ENCODE measurements around the gene AMFR.
"Not testable (repeated sequence)": the region's sequence is repeated elsewhere in the genome, so short reads cannot be mapped to it uniquely, and the experiment has no call there.

AMFR gene

DNA sequence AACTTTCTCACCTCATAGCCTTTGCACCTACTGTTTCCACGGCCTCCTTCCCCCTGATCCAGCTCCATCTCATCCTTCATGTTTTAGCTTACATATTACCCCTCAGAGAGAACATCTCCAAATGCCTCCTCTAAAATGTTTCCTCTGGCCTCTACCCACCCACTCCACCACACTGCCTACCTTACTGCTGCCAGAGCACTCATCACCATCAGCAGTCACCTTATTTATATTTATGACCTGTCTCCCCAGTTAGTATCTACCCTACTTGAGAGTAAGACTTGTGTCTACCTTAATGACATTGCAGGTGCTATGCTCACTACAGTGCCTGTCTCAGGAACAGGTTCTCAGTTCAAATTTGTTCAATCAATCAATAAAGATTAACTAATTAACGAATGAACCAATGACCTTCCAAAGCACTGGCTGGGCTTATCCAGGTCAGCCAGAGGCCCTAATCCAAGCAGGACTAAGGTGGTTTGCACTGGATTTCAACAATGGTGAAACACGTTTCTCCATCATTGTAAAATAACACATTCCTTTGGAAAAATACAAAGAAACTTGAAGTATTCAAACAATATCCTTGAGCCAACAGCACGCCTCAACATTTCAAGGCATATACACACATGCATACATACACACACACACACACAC, 41.1 kb downstream of the AMFR start:
- Histone ChIP-seq H3K4me1 (ENCODE audit: insufficient read depth, low read length) (no peaks in the 10 kb centered on the region), H3K4me3 (ENCODE audit: low read depth in 1 of 2, low read length in 2 of 2) (no peak overlapping the region), H3K36me3 (ENCODE audit: insufficient read depth, low read length) (peaks cover 77% of the 10 kb centered on the region), H3K27me3 (ENCODE audit: control insufficient read depth in 1 of 2, insufficient read depth in 2 of 2, low read length in 2 of 2) (no peaks in the 10 kb centered on the region), H3K27ac (ENCODE audit: low read depth, low read length) (no peak overlapping the region), H3K9me3 (ENCODE audit: low read length) (no peaks in the 10 kb centered on the region), H3K9ac (ENCODE audit: low read length) (no peak overlapping the region)

DNA sequence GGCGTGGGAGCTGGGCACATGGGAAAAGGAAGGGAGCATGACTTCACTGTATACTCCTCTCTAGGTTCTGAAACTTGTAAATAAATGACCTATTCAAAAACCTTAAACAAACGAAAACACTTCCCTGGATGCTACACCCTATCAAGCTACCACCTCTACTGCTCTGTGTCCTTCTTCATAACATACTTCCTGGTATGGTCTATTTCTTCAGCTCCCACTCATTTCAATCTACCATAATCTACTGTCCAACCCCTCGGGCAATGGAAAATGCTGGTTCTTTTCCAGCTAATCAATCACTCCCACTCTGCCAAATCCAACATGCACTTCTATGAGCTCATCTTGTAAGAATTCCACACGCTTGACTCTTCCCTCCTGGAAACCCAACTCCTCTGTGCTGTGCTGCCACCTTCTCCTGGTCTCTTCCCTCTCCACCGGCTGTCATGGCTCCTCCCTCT, 42.4 kb downstream of the AMFR start:
- Histone ChIP-seq H3K27me3 (ENCODE audit: control insufficient read depth in 1 of 2, insufficient read depth in 2 of 2, low read length in 2 of 2) (no peaks in the 10 kb centered on the region), H3K4me3 (ENCODE audit: low read depth in 1 of 2, low read length in 2 of 2) (no peak overlapping the region), H3K9me3 (ENCODE audit: low read length) (no peaks in the 10 kb centered on the region), H3K27ac (ENCODE audit: low read depth, low read length) (no peak overlapping the region), H3K4me1 (ENCODE audit: insufficient read depth, low read length) (no peaks in the 10 kb centered on the region), H3K36me3 (ENCODE audit: insufficient read depth, low read length) (peaks cover 69% of the 10 kb centered on the region), H3K9ac (ENCODE audit: low read length) (no peak overlapping the region)

GRCh38 chr16:56382459-56382858, 42.9 kb downstream of the AMFR start:
- peaks cover 66% of the 10 kb centered on the region for H3K36me3 ChIP-seq (ENCODE audit: insufficient read depth, low read length)

DNA sequence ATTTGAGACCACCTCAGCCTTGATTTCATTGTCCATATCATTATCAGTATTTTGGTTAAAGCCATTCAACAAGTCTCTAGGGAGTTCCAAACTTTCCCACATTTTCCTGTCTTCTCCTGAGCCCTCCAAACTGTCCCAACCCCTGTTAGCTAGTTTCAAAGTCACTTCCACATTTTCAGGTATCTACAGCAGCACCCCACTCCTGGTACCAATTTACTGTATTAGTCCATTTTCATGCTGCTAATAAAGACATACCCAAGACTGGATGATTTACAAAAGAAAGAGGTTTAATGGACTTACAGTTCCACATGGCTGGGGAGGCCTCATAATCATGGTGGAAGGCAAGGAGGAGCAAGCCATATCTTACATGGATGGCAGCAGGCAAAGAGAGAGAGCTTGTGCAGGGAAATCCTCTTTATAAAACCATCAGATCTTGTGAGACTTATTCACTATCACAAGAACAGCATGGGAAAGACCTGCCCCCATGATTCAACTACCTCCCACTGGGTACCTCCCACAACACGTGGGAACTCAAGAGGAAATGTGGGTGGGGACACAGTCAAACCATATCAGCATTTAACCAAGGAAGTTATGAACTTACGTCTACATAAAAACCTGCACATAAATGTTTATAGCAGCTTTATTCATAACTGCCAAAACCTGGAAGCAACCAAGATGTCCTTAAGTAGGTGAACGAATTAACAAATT, 44.4 kb downstream of the AMFR start:
- not testable (repeated sequence) for H3K9me3 ChIP-seq (ENCODE audit: low read length); H3K27me3 ChIP-seq (ENCODE audit: control insufficient read depth in 1 of 2, insufficient read depth in 2 of 2, low read length in 2 of 2); H3K4me3 ChIP-seq (ENCODE audit: low read depth in 1 of 2, low read length in 2 of 2); H3K27ac ChIP-seq (ENCODE audit: low read depth, low read length); H3K4me1 ChIP-seq (ENCODE audit: insufficient read depth, low read length); H3K9ac ChIP-seq (ENCODE audit: low read length)
- peaks cover 59% of the 10 kb centered on the region for H3K36me3 ChIP-seq (ENCODE audit: insufficient read depth, low read length)

More at GRCh38 chr16:56382459-56382858, 42.9 kb downstream of the AMFR start:
- Histone ChIP-seq H3K9me3 (ENCODE audit: low read length) (no peaks in the 10 kb centered on the region), H3K27me3 (ENCODE audit: control insufficient read depth in 1 of 2, insufficient read depth in 2 of 2, low read length in 2 of 2) (no peaks in the 10 kb centered on the region), H3K4me1 (ENCODE audit: insufficient read depth, low read length) (no peaks in the 10 kb centered on the region), H3K9ac (ENCODE audit: low read length) (no peak overlapping the region), H3K4me3 (ENCODE audit: low read depth in 1 of 2, low read length in 2 of 2) (no peak overlapping the region), H3K27ac (ENCODE audit: low read depth, low read length) (no peak overlapping the region)

GRCh38 chr16:56379044-56379443, 46.3 kb downstream of the AMFR start:
- not testable (repeated sequence) for H3K27me3 ChIP-seq (ENCODE audit: control insufficient read depth in 1 of 2, insufficient read depth in 2 of 2, low read length in 2 of 2); H3K4me1 ChIP-seq (ENCODE audit: insufficient read depth, low read length); H3K9me3 ChIP-seq (ENCODE audit: low read length); H3K27ac ChIP-seq (ENCODE audit: low read depth, low read length); H3K9ac ChIP-seq (ENCODE audit: low read length); H3K4me3 ChIP-seq (ENCODE audit: low read depth in 1 of 2, low read length in 2 of 2)
- H3K36me3 ChIP-seq (ENCODE audit: insufficient read depth, low read length) = peaks cover 41% of the 10 kb centered on the region

- H3K4me3 ChIP-seq (ENCODE audit: low read depth in 1 of 2, low read length in 2 of 2); H3K27me3 ChIP-seq (ENCODE audit: control insufficient read depth in 1 of 2, insufficient read depth in 2 of 2, low read length in 2 of 2); H3K36me3 ChIP-seq (ENCODE audit: insufficient read depth, low read length); H3K9ac ChIP-seq (ENCODE audit: low read length); H3K9me3 ChIP-seq (ENCODE audit: low read length); H3K27ac ChIP-seq (ENCODE audit: low read depth, low read length): not testable (repeated sequence)
- peaks cover 15% of the 10 kb centered on the region for H3K4me1 ChIP-seq (ENCODE audit: insufficient read depth, low read length)
Measured at GRCh38 chr16:56375792-56376191, 49.6 kb downstream of the AMFR start.

DNA sequence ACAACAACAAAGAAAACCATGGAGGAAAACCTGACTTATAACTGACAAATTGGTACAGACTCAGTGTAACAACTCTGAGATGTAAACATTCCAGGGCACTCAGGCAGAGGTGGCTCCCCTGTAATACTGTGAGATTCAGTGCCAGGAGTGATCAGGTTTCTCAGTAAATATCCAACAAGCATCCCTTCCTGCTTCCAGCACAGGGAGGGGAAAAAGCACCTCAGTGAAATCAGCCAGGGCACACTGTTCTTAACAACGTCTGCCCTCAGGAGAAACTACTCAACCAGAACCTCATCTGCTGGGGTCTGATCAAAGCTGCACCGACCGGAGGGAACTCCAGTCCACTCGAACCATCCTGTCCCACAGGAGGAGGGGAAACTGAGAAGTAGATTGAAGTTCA, 52.3 kb downstream of the AMFR start:
- Histone ChIP-seq H3K4me3 (ENCODE audit: low read depth in 1 of 2, low read length in 2 of 2) (no peak overlapping the region), H3K9ac (ENCODE audit: low read length) (no peak overlapping the region), H3K27ac (ENCODE audit: low read depth, low read length) (no peak overlapping the region), H3K4me1 (ENCODE audit: insufficient read depth, low read length) (peaks cover 22% of the 10 kb centered on the region), H3K36me3 (ENCODE audit: insufficient read depth, low read length) (peaks cover 6% of the 10 kb centered on the region), H3K27me3 (ENCODE audit: control insufficient read depth in 1 of 2, insufficient read depth in 2 of 2, low read length in 2 of 2) (no peaks in the 10 kb centered on the region), H3K9me3 (ENCODE audit: low read length) (no peaks in the 10 kb centered on the region)

GRCh38 chr16:56372013-56372634, 53.2 kb downstream of the AMFR start:
- Histone ChIP-seq H3K4me1 (ENCODE audit: insufficient read depth, low read length) (peaks cover 22% of the 10 kb centered on the region), H3K9ac (ENCODE audit: low read length) (no peak overlapping the region), H3K9me3 (ENCODE audit: low read length) (no peaks in the 10 kb centered on the region), H3K27ac (ENCODE audit: low read depth, low read length) (no peak overlapping the region), H3K4me3 (ENCODE audit: low read depth in 1 of 2, low read length in 2 of 2) (no peak overlapping the region), H3K36me3 (ENCODE audit: insufficient read depth, low read length) (peaks cover 15% of the 10 kb centered on the region), H3K27me3 (ENCODE audit: control insufficient read depth in 1 of 2, insufficient read depth in 2 of 2, low read length in 2 of 2) (no peaks in the 10 kb centered on the region)

GRCh38 chr16:56371660-56371937, 53.7 kb downstream of the AMFR start:
- Histone ChIP-seq H3K27me3 (ENCODE audit: control insufficient read depth in 1 of 2, insufficient read depth in 2 of 2, low read length in 2 of 2) (no peaks in the 10 kb centered on the region), H3K4me1 (ENCODE audit: insufficient read depth, low read length) (peaks cover 22% of the 10 kb centered on the region), H3K9ac (ENCODE audit: low read length) (no peak overlapping the region), H3K36me3 (ENCODE audit: insufficient read depth, low read length) (peaks cover 20% of the 10 kb centered on the region), H3K27ac (ENCODE audit: low read depth, low read length) (peak overlapping the region; percentile 47), H3K9me3 (ENCODE audit: low read length) (no peaks in the 10 kb centered on the region), H3K4me3 (ENCODE audit: low read depth in 1 of 2, low read length in 2 of 2) (no peak overlapping the region)

DNA sequence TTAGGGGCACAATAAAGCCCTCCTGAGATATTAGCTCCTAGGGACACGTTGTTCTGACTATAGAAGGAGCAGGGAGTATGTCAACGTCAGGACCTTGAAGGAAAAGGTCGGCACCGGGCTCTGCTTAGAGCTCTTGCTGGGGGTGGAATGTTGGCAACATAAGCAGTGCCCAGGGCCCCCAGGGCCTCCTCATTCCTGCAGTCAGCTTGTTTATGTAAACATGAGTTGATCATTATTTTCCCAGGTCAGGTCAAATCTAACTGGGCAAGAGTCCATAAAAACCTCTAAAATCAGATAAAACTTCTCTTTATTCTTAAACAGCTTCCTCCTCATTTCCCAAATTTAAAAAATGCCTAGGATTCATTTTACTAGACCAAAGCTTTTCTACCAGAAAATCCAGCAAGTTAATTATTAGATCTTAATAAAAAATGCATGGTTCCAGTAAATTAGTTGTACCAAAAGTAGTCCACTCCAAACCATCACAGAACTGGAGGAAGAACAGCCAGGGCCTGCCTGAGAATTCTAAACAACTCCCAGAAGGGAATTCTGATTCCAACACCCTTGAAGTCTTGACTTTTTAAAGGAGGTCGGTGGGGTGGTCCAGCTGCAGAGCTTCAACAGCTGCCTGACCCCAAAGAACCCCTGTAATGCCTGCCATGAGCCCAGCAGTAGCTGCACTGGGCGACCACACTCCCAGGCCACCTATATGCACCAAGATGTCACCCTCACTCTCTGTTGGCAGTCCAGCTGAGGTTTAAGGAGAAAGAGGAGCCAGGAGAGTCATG, 54.3 kb downstream of the AMFR start:
- Histone ChIP-seq H3K9me3 (ENCODE audit: low read length) (no peaks in the 10 kb centered on the region), H3K4me1 (ENCODE audit: insufficient read depth, low read length) (peaks cover 22% of the 10 kb centered on the region), H3K9ac (ENCODE audit: low read length) (no peak overlapping the region), H3K27me3 (ENCODE audit: control insufficient read depth in 1 of 2, insufficient read depth in 2 of 2, low read length in 2 of 2) (no peaks in the 10 kb centered on the region), H3K27ac (ENCODE audit: low read depth, low read length) (peak overlapping the region; percentile 49), H3K4me3 (ENCODE audit: low read depth in 1 of 2, low read length in 2 of 2) (no peak overlapping the region), H3K36me3 (ENCODE audit: insufficient read depth, low read length) (peaks cover 25% of the 10 kb centered on the region)

DNA sequence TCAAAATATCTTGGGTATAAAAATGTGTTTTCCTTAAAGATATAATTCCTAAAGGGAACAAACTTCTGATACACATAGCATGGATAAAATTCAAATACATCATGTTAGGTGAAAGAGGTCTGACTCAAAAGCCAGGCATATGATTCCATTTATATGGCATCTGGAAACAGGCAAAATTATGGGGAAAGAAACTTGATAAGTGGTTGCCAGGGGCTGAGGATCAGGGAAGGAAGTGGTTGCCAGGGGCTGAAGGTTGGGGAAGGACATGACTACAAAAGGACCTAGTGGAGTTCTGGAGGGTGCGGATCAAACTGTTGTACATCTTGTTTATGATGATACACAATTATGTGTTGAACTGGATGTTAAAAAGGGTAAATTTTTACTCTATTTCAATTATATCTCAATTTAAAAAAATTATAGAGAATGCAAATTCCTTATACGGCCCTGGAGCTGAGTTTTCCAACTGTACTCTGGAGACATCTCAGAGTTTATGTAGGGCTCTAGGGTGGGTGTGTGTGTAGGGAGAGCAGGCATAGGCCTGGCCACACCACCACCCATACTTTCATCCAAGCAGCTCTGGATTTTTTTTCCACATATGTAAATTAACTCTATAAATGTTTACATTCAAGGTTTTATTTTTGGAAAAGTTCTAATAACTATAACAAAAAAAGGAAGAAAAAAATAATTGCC, 55.0 kb downstream of the AMFR start:
- no peaks in the 10 kb centered on the region for H3K9me3 ChIP-seq (ENCODE audit: low read length)
- no peak overlapping the region for H3K9ac ChIP-seq (ENCODE audit: low read length)
- peaks cover 27% of the 10 kb centered on the region for H3K36me3 ChIP-seq (ENCODE audit: insufficient read depth, low read length)
- H3K27me3 ChIP-seq (ENCODE audit: control insufficient read depth in 1 of 2, insufficient read depth in 2 of 2, low read length in 2 of 2) = no peaks in the 10 kb centered on the region
- no peak overlapping the region for H3K4me3 ChIP-seq (ENCODE audit: low read depth in 1 of 2, low read length in 2 of 2)
- H3K4me1 ChIP-seq (ENCODE audit: insufficient read depth, low read length) = peaks cover 22% of the 10 kb centered on the region
- H3K27ac ChIP-seq (ENCODE audit: low read depth, low read length) = peak overlapping the region; percentile 49

Data from muscle layer of colon (tissue), 2 donors.